Measurements from ENCODE around the gene VAMP8.
"Not testable (repeated sequence)": the region's sequence is repeated elsewhere in the genome, so short reads cannot be mapped to it uniquely, and the experiment has no call there.

The VAMP8 gene

GRCh38 chr2:85583667-85584353, 6.4 kb downstream of the VAMP8 start:
- DNase-seq, result no peak

GRCh38 chr2:85584354-85584856, 7.0 kb downstream of the VAMP8 start, which contains the start of gene VAMP5:
Gene VAMP5, plus strand, starts transcription at chr2:85584431. Its CDS starts 60 bp downstream, at chr2:85584491.
- DNase-seq, result no peak

- no peak for DNase-seq
Measured at GRCh38 chr2:85584857-85585780, 7.7 kb downstream of the VAMP8 start.

- DNase-seq, result no peak
Measured at GRCh38 chr2:85585781-85586105, 8.4 kb downstream of the VAMP8 start.

- no peak for DNase-seq
Measured at GRCh38 chr2:85588236-85588635, 10.8 kb downstream of the VAMP8 start.

- DNase-seq, result no peak
Measured at GRCh38 chr2:85588645-85589044, 11.3 kb downstream of the VAMP8 start.

GRCh38 chr2:85589181-85589580, 11.8 kb downstream of the VAMP8 start:
- no peak for DNase-seq

- DNase-seq, result no peak
Measured at GRCh38 chr2:85589982-85590791, 12.8 kb downstream of the VAMP8 start.

- no peak for DNase-seq
Measured at GRCh38 chr2:85590950-85591349, 13.6 kb downstream of the VAMP8 start.

GRCh38 chr2:85591563-85591962, 14.2 kb downstream of the VAMP8 start:
- DNase-seq, result no peak

GRCh38 chr2:85592299-85592698, 14.9 kb downstream of the VAMP8 start:
- DNase-seq, result not testable (repeated sequence)

GRCh38 chr2:85593023-85593422, 15.6 kb downstream of the VAMP8 start:
- DNase-seq, result no peak

GRCh38 chr2:85594715-85595300, 17.4 kb downstream of the VAMP8 start:
- DNase-seq, result no peak

- DNase-seq, result peak; percentile 96
Measured at GRCh38 chr2:85595301-85596025, 18.1 kb downstream of the VAMP8 start, which contains the start of gene RNF181. Gene RNF181, plus strand, starts transcription at chr2:85595745. Its CDS starts 19 bp downstream, at chr2:85595764.

GRCh38 chr2:85596026-85596333, 18.6 kb downstream of the VAMP8 start:
- no peak for DNase-seq

- no peak for DNase-seq
Measured at GRCh38 chr2:85596486-85597143, 19.2 kb downstream of the VAMP8 start.

- no peak for DNase-seq
Measured at GRCh38 chr2:85597241-85597640, 19.9 kb downstream of the VAMP8 start.

- no peak for DNase-seq
Measured at GRCh38 chr2:85598594-85599340, 21.4 kb downstream of the VAMP8 start.

- DNase-seq, result no peak
Measured at GRCh38 chr2:85599468-85600234, 22.3 kb downstream of the VAMP8 start.

GRCh38 chr2:85600235-85600575, 22.8 kb downstream of the VAMP8 start:
- DNase-seq, result no peak

All from SIG-M5 (cell line).